ENCODE results near the gene DNAAF2. TPM values are rescaled to one million over a fixed set of nuclear protein-coding genes. Genes with fewer than 3 reads are reported as not detected.

Gene DNAAF2
- total and polyA plus RNA-seq, 2 of the 13 experiments (the other 11 are each of a cell fraction or from before 2014, with no cell fraction given): 6.1 to 13.6 TPM

DNA sequence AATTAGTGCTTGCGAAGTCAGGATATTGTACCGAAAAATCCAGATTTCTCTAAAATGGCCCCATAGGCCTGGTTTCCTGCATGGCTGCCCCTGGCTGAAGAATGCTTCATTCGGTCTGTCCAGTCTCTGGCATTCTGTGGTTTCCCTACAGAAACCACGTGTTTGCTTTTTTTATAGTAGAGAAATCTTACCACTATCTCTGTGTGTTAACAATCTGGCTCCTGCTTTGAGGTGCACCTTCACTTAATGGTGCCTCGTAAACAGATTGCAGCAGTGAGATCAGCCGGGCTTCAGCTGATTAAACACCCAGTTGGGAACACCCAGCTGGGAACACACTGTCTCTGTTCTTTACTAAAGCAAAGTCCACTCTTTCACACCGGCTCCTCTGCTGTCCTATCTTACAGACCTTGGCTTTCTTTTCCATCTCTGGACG, 6.7 kb upstream of the DNAAF2 start (continued):
- TF ChIP-seq, protein P1, sequence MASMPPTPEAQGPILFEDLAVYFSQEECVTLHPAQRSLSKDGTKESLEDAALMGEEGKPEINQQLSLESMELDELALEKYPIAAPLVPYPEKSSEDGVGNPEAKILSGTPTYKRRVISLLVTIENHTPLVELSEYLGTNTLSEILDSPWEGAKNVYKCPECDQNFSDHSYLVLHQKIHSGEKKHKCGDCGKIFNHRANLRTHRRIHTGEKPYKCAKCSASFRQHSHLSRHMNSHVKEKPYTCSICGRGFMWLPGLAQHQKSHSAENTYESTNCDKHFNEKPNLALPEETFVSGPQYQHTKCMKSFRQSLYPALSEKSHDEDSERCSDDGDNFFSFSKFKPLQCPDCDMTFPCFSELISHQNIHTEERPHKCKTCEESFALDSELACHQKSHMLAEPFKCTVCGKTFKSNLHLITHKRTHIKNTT (CRISPR knock-in tag; IDR thresholded peaks at IDR 0.05): no peak
- TF ChIP-seq ZEB1 (IDR thresholded peaks at IDR 0.05; ENCODE audit: insufficient replicate concordance, low read depth): peak; percentile 85
- TF ChIP-seq TEF (CRISPR knock-in tag; IDR thresholded peaks at IDR 0.05): no peak
- TF ChIP-seq ZNF674 (CRISPR knock-in tag; IDR thresholded peaks at IDR 0.05; ENCODE audit: low read depth): no peak
- peak; percentile 96 for TF ChIP-seq FOXA3 (CRISPR knock-in tag; IDR thresholded peaks at IDR 0.05)
- TF ChIP-seq, protein P2, sequence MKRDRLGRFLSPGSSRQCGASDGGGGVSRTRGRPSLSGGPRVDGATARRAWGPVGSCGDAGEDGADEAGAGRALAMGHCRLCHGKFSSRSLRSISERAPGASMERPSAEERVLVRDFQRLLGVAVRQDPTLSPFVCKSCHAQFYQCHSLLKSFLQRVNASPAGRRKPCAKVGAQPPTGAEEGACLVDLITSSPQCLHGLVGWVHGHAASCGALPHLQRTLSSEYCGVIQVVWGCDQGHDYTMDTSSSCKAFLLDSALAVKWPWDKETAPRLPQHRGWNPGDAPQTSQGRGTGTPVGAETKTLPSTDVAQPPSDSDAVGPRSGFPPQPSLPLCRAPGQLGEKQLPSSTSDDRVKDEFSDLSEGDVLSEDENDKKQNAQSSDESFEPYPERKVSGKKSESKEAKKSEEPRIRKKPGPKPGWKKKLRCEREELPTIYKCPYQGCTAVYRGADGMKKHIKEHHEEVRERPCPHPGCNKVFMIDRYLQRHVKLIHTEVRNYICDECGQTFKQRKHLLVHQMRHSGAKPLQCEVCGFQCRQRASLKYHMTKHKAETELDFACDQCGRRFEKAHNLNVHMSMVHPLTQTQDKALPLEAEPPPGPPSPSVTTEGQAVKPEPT (CRISPR knock-in tag; IDR thresholded peaks at IDR 0.05; ENCODE audit: low read depth): no peak
- TF ChIP-seq, protein P3, sequence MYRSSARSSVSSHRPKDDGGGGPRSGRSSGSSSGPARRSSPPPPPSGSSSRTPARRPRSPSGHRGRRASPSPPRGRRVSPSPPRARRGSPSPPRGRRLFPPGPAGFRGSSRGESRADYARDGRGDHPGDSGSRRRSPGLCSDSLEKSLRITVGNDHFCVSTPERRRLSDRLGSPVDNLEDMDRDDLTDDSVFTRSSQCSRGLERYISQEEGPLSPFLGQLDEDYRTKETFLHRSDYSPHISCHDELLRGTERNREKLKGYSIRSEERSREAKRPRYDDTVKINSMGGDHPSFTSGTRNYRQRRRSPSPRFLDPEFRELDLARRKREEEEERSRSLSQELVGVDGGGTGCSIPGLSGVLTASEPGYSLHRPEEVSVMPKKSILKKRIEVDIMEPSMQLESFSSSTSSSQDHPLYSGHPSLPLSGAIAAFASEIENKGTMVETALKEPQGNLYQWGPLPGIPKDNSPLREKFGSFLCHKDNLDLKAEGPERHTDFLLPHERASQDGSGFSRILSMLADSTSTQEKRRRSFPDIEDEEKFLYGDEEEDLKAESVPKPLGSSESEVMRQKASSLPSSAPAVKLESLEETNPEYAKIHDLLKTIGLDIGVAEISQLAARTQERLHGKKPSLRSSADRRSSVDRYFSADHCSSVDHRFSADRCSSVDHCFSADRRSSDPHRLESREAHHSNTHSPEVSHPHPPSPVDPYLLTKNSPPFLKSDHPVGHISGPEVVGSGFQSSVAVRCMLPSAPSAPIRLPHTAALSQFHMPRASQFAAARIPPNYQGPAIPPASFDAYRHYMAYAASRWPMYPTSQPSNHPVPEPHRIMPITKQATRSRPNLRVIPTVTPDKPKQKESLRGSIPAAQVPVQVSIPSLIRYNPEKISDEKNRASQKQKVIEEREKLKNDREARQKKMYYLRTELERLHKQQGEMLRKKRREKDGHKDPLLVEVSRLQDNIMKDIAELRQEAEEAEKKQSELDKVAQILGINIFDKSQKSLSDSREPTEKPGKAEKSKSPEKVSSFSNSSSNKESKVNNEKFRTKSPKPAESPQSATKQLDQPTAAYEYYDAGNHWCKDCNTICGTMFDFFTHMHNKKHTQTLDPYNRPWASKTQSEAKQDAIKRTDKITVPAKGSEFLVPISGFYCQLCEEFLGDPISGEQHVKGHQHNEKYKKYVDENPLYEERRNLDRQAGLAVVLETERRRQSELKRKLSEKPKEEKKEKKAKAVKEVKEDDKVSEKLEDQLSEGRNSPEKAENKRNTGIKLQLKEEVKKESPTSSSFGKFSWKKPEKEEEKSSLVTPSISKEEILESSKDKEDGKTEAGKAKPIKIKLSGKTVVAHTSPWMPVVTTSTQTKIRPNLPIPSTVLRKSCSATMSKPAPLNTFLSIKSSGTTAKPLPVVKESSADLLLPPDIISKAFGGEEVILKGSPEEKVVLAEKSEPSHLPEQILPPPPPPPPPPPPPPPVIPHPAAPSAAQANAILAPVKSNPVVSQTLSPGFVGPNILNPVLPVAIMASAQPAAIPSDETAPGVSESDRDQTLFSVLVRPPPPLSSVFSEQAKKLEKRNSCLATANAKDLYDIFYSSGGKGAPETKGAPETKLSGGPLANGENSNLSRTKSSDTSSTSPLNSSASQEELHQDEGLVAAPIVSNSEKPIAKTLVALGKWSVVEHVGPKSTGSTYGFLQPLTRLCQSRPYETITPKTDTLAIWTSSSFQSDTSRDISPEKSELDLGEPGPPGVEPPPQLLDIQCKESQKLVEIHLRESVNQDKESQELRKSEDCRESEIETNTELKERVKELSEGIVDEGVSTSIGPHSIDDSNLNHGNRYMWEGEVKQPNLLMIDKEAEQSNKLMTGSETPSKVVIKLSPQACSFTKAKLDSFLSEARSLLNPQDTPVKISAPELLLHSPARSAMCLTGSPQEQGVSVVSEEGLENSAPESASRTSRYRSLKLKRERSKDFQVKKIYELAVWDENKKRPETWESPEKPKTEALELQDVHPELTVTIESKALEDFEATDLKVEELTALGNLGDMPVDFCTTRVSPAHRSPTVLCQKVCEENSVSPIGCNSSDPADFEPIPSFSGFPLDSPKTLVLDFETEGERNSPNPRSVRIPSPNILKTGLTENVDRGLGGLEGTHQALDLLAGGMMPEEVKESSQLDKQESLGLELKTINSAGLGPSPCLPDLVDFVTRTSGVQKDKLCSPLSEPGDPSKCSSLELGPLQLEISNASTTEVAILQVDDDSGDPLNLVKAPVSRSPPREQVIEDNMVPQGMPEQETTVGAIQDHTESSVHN (CRISPR knock-in tag; IDR thresholded peaks at IDR 0.05): no peak
- TF ChIP-seq ZNF703 (CRISPR knock-in tag; IDR thresholded peaks at IDR 0.05; ENCODE audit: borderline replicate concordance): no peak
- peak; percentile 91 for TF ChIP-seq IRF2 (CRISPR knock-in tag; IDR thresholded peaks at IDR 0.05)
- TF ChIP-seq NR1H2 (CRISPR knock-in tag; IDR thresholded peaks at IDR 0.05; ENCODE audit: borderline replicate concordance, low read depth): no peak; the same call in 1 of the 2 replicates
- peak; percentile 51 for TF ChIP-seq UBTF (CRISPR knock-in tag; IDR thresholded peaks at IDR 0.05)
- TF ChIP-seq ZNF615 (CRISPR knock-in tag; IDR thresholded peaks at IDR 0.05; ENCODE audit: borderline replicate concordance): no peak
- no peak for TF ChIP-seq ZNF749 (CRISPR knock-in tag; IDR thresholded peaks at IDR 0.05; ENCODE audit: borderline replicate concordance)
- TF ChIP-seq SPEN (CRISPR knock-in tag; IDR thresholded peaks at IDR 0.05; ENCODE audit: low read depth): peak; percentile 69; the same call in 1 of the 2 replicates
- 0 out of 2 replicates have a peak, but pooled peaks have one; percentile 46 for TF ChIP-seq ARNTL (CRISPR knock-in tag; IDR thresholded peaks at IDR 0.05)
